ENCODE data around the gene GFM1. TPM values are rescaled to one million over a fixed set of nuclear protein-coding genes. Genes with fewer than 3 reads are reported as not detected.

The GFM1 gene
- total RNA-seq, 3 donors from 2014 or later (not counting 1 experiment from before 2014, with no cell fraction given), result 38.4 to 55.5 (median 50.4) TPM

- H3K4me3 Mint-ChIP-seq, result no peak overlapping the region
- H3K4me1 Mint-ChIP-seq, result peaks cover 15 to 19% of the 10 kb centered on the region in 2 donors
- intact Hi-C loops (cut with micrococcal nuclease), result no loop called here
- DNase-seq (no peak), ATAC-seq (no peak)
- WGBS (ENCODE audit: insufficient coverage), result 86% methylated on average over 8 of the region's 9 CpGs
- H3K4me3 ChIP-seq (ENCODE audit: low read length), result no peak overlapping the region
- H3K27ac Mint-ChIP-seq, result no peak overlapping the region
- no peaks in the 10 kb centered on the region for H3K27me3 ChIP-seq (ENCODE audit: control insufficient read depth, insufficient read depth, low read length)
- H3K9me3 ChIP-seq (ENCODE audit: control insufficient read depth, insufficient read depth, low read length), result no peaks in the 10 kb centered on the region
- TF ChIP-seq CTCF (IDR thresholded peaks at IDR 0.05), result no peak
- H3K27ac ChIP-seq (ENCODE audit: low read length), result no peak overlapping the region
- no peaks in the 10 kb centered on the region for H3K27me3 Mint-ChIP-seq (ENCODE audit: low read depth in 2 of 2)
- no peaks in the 10 kb centered on the region for H3K9me3 Mint-ChIP-seq
- H3K36me3 Mint-ChIP-seq, result no peaks in the 10 kb centered on the region
- H3K4me1 ChIP-seq (ENCODE audit: control insufficient read depth, insufficient read depth, low read length), result peaks cover 4% of the 10 kb centered on the region
- no peaks in the 10 kb centered on the region for H3K36me3 ChIP-seq (ENCODE audit: control insufficient read depth, insufficient read depth, low read length)
Observed at GRCh38 chr3:158725348-158726011, 81.2 kb downstream of the GFM1 start.

GRCh38 chr3:158727206-158728060, 83.1 kb downstream of the GFM1 start:
- H3K36me3 Mint-ChIP-seq, result no peaks in the 10 kb centered on the region
- no peaks in the 10 kb centered on the region for H3K36me3 ChIP-seq (ENCODE audit: control insufficient read depth, insufficient read depth, low read length)
- H3K9me3 ChIP-seq (ENCODE audit: control insufficient read depth, insufficient read depth, low read length), result no peaks in the 10 kb centered on the region
- no peaks in the 10 kb centered on the region for H3K27me3 Mint-ChIP-seq (ENCODE audit: low read depth in 2 of 2)
- peak; percentile 80 for TF ChIP-seq CTCF (IDR thresholded peaks at IDR 0.05)
- peaks cover 22 to 23% of the 10 kb centered on the region in 2 donors for H3K4me1 Mint-ChIP-seq
- peak overlapping the region in 1 of 2 donors; percentile 47 for H3K27ac Mint-ChIP-seq
- peak overlapping the region; percentile 71 for H3K4me3 Mint-ChIP-seq
- no peak overlapping the region for H3K4me3 ChIP-seq (ENCODE audit: low read length)
- no peak overlapping the region for H3K27ac ChIP-seq (ENCODE audit: low read length)
- peaks cover 13% of the 10 kb centered on the region for H3K4me1 ChIP-seq (ENCODE audit: control insufficient read depth, insufficient read depth, low read length)
- no peaks in the 10 kb centered on the region for H3K27me3 ChIP-seq (ENCODE audit: control insufficient read depth, insufficient read depth, low read length)
- intact Hi-C loops (cut with micrococcal nuclease), result loop anchor here (1.0 kb wide), 1 partner anchor 64 kb away; no protein-coding TSS in a partner anchor
- H3K9me3 Mint-ChIP-seq, result no peaks in the 10 kb centered on the region
- peak; percentile 68 to 80 (median 71) for ATAC-seq
- DNase-seq, result peak in 1 of 2 donors; percentile 77
- 28% methylated on average over 8 of the region's 10 CpGs for WGBS (ENCODE audit: insufficient coverage)

- Histone ChIP-seq H3K27me3 (ENCODE audit: control insufficient read depth, insufficient read depth, low read length) (no peaks in the 10 kb centered on the region), H3K4me1 (ENCODE audit: control insufficient read depth, insufficient read depth, low read length) (peaks cover 13% of the 10 kb centered on the region), H3K9me3 (ENCODE audit: control insufficient read depth, insufficient read depth, low read length) (no peaks in the 10 kb centered on the region), H3K4me3 (ENCODE audit: low read length) (no peak overlapping the region), H3K27ac (ENCODE audit: low read length) (no peak overlapping the region), H3K36me3 (ENCODE audit: control insufficient read depth, insufficient read depth, low read length) (no peaks in the 10 kb centered on the region)
- no peaks in the 10 kb centered on the region for H3K9me3 Mint-ChIP-seq
- no peaks in the 10 kb centered on the region for H3K27me3 Mint-ChIP-seq (ENCODE audit: low read depth in 2 of 2)
- H3K4me1 Mint-ChIP-seq, result peaks cover 19% of the 10 kb centered on the region in 2 donors
- H3K27ac Mint-ChIP-seq, result peak overlapping the region in 1 of 2 donors; percentile 27
- peak overlapping the region; percentile 71 for H3K4me3 Mint-ChIP-seq
- DNase-seq (no peak), ATAC-seq (peak in 1 of 3 donors; percentile 8)
- H3K36me3 Mint-ChIP-seq, result no peaks in the 10 kb centered on the region
- WGBS (ENCODE audit: insufficient coverage), result 59% methylated on average over 4 of the region's 4 CpGs
- intact Hi-C loops (cut with micrococcal nuclease), result no loop called here
- peak; percentile 48 for TF ChIP-seq CTCF (IDR thresholded peaks at IDR 0.05)
Observed at GRCh38 chr3:158728061-158728377, 83.7 kb downstream of the GFM1 start.
